CD1c-positive myeloid dendritic cell (primary cell): Measurements from ENCODE around the gene COL4A3.
"Not testable (repeated sequence)": the region's sequence is repeated elsewhere in the genome, so short reads cannot be mapped to it uniquely, and the experiment has no call there.

Experiments
- DNase-seq: peaks from one replicate; pipeline ENCODE4 v3.0.0-alpha.2; 2016; ENCODE audit errors: extremely low spot score

The COL4A3 gene

DNA sequence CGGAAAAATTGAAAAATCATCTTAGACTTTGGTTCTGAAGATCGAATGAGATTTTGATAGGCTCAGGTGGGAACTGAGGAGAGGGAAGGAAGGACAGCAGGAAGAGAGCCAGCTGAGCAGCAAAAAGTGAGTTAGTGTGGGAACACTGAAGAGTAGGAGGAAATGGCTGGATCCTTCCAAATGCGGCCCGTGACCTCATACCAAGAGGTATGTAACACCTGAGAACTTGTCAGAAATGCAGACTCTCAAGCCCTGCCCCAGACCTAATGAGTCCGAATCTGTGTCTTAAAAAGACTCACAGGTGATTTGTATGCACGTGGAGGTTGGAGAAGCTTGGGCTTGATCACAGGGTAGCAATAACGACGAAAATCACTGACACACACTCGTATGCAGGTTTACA lies 42.0 kb downstream of the COL4A3 start:
- no peak for DNase-seq

DNA sequence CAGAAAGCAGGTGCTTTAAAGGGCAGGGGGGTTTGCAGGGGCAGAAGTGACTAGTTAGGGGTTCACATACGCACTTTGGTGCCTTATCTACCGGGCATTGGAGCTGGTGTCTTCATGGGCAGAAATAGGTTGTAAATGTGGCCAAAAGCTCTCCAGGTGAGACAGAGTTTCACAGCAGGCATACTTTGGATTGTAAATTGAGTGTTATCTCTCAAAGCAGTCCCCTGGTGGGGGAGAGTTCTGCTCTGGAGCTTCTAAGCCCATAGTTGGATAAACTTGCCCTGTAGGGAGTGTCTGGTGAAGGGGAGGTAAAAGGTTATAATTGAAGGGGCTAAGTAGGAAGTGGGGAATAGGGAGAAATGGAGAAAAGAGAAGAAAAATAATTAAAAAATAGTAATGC lies 43.1 kb downstream of the COL4A3 start:
- no peak for DNase-seq

DNA sequence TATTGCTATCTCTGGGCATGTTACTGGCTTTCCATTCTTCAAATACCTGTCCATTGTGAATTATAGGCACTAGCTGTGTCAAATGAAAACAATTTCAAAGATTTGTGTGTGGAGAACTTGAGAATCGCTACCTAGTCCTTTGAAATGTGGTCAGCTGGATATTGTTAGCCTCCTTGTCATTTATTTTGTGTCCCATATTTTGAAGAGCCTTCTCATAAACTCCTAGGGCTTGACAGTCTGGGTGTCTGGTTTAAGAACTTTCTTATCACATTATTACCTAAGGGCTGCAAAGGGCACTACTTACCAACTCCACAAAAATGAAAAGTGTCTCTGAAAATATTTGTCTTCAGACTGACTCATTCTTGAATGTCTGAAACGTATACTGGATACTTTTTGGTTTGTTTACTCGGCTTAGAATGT lies 50.2 kb downstream of the COL4A3 start:
- no peak for DNase-seq

DNA sequence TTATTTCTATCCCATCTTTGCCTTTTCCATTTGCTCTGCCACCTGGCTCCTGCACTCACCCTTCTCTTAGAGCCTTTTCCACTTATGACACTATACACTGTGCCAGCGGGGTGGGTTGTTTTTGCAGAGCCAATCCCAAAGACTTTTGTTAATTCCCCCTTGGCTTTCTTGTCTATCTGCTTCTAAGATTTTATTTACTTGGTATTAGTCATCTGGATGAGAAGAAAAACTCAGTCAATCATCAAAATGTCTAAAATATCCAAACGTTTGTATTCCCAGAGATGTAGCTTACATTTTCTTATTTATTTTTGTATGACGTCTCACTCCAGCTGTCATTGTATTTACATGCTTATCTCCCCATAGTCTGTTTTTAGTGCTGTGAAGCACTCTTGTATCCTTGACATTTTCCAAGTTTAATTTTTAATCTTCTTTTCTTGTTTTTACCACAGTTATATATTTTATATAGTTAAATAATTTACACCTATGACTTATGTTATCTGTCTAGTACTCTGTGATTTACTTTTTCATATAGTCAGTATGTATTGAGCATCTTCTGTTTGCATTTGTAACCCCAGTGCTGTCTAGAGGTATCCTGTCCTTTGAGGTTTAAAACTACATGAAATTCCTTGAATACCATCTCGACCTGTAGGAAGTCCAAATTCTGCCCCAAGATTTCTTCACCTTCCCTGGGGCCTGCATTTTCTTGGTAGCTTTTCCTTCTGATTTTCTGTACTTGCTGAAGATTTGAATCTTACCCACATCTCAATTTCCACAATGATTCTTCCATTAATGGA lies 55.1 kb downstream of the COL4A3 start:
- DNase-seq: no peak

DNA sequence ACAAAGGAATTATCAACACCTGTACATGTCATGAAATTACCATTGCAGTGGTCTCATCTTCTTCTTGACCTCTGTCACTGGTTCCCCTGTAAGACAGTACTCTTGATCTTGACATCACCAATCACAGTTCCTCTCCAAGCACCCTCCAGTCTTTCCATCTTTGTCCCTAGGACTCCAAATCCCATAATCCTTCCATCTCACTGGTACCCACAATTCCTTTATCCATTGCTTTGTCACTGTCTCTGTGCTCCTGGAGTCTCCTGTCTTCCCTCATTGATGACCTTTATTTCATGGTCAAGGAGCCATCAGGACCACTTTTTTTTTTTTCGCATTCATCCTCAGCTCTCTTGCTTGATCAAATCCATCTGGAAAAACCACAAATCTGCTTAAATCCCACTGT lies 56.7 kb downstream of the COL4A3 start:
- no peak for DNase-seq

DNA sequence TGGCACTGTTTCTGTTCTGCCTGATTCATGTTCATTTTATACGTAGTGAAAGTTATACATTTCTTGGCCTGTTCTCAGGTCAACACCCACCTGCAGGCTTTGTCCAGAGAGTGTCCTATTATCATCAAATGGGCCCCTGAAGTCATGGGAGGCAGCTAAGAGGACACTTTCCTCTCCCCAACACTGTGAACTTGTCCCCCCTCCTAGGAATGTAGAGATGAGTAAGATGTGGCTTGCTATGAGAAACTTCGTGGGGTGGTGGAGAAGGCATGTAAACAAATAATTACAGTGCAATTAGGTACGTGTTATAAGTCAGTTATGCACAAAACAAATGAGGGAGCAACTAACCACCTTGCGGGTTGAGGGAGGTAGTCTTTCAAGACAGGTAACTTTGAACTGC lies 57.9 kb downstream of the COL4A3 start:
- DNase-seq: no peak

DNA sequence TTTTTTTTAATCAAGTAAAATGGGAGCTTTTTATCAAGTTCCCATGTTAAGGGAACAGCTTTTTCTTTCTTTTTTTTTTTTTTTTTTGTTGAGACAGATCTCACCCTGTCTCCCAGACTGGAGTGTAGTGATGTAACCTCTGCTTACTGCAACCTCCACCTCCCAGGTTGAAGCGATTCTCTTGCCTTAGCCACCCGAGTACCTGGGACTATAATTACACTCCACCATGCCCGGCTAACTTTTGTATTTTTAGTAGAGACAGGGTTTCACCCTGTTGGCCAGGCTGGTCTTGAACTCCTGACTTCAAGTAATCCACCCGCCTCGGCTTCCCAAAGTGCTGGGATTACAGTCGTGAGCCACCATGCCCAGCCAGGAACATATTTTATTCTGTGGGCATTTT lies 61.2 kb downstream of the COL4A3 start:
- not testable (repeated sequence) for DNase-seq

DNA sequence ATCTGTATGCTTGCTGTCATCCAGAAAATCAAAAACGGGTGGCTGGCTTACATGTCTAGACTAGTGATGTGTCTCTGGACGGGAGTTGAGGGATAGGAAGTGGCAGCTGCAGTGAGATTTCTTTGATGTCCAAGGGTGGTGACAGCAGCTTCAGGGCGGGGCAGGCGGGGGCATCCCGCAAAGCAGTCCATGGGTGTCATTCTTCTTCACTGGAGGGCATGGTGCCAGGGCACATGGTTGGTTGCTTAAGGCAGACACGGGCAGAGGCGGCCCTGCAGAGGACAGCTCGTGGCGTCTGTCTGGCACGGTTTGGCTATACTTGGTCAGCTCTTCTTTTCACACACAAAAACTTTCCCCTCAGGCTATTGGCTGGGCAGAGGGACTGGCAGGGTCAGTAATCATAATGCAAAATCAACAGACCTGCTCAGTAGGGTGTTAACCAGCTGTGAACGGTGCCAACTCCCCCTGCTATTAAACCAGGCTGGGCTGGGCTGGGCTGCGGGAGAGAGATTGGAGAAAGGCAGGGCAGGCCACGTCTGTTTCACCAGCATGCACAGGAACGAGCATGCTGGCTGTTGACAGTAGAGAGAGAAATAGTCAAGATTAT lies 63.7 kb downstream of the COL4A3 start:
- no peak for DNase-seq

DNA sequence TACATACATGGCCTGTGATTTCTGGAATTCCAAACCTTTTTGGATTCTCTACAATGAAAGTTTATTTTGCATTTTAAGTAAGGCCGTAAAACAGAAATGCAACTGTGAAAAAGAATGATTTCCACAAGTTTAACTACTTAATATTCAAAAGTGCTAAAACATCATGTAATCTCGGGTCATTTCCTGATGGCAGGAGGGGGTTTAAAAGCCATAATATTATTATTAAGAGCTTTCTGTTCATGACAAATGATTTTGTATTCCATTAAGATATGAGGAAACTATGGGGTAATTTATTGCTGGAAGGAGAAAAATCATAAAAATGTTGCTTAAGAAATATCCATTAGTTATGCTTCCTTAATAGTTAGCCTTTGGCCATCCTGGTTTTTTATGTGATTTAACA lies 65.7 kb downstream of the COL4A3 start:
- DNase-seq: no peak

DNA sequence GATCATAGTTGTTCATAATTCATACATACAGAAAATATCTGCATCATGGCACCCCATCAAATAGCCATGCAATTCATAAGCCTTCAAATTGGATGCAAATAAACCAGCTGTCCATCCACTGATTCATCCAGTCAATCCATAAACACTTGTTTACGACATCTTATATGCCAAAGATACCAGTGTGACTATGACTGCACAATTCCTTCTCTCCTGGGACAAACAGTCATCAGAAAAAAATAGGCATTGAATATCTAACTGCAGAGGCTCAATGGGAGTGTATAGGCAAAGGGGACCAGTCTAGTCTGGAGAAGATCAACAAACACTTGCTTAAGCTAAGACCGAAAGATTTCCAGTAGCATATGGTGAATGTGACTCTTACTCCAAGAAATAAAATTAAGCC lies 70.0 kb downstream of the COL4A3 start:
- DNase-seq: no peak

DNA sequence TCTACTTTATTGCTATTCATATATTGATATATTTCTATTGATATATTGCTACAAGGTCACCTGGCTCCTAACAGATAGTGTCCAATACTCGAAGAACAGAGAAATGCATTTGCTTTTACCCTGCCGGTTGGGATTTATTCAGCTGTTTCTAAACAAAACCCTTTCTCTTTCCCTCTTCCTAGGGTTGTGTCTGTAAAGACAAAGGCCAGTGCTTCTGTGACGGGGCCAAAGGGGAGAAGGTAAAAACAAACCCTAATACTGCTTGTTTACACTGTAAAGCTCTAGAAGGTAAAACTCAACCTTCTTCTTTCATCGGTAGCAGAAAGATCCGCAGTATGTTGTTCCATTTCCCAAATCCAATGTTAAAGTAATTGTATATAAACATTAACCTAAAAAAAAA lies 73.4 kb downstream of the COL4A3 start:
- DNase-seq: no peak

DNA sequence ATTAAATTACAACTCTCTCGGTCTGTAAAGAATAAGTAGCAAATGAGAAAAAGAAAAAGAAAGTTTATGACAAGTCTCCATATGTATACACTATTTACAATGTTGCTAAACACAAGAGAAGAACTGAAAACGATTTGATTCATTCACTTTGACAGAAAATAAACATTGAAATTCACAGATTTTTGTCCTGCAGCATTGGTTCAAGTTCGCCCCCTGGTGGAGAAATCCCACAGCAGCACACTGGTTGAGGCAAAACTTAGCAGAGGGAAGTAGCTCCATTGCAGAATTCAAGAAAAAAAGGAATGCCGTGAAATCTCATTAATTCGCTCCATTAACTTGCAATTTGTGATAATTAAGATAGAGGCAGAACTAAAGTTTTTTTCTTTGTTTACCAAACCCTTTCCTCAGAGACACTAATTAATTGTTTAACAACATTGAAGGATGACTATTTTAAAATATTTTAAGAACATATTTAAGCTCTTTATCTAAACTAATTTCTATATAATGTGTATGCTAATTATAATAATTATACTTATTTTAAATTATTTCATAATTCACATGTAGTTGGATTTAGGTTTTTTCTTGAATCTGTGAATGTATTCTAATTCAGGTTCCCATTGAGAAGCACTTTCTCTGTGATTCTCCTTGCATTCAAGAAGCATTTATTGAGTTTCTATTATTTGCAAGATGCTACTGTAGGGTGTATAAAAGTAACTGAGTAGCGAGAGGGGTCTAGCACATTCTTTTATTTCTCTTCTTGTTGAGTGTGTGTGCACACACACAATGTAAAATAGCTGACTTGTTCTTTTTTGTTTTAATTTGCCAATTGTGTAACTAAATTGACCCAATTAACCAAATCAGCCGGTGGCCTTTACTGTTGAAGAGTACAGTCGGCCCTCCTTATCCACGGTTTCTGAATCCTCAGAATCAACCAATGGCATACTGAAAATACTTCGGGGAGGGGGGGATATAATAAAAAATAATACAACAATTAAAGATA lies 74.1 kb downstream of the COL4A3 start:
- DNase-seq: peak; percentile 68

DNA sequence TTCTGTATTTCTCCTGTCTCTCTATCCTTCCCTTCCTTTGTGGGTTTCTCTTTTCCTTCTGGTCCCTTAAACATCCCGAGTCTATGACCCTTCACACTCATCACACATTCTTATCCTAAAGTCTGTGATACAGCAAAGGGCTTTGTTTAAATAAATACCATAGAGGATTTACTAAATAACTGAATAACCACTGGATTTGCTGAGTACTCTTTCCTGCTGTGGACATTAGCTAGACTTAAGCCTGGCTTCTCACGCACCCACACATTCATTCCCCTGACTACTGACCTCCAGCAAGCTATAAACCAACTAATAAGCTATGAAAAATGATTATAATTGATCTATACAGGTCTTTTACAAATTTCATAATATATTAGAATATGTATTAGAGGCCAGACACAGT lies 76.6 kb downstream of the COL4A3 start:
- no peak for DNase-seq

DNA sequence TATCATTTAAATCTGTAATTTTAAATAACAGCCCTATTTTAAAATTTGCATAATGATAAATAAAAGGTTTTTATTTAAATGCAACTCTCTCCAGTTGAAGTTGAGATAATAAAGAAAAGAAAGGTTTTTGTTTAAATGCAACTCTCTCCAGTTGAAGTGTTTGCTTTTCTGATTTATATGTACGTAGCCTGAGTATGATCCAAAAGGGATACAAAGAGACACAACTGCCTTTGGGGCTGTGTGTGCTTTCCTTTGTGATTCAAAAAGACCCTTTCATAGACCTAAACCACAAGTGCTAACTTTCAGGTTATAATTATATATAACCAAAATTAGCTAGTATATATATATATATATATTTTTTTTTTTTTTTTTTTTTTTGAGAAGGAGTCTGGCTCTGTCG lies 84.5 kb downstream of the COL4A3 start:
- no peak for DNase-seq

DNA sequence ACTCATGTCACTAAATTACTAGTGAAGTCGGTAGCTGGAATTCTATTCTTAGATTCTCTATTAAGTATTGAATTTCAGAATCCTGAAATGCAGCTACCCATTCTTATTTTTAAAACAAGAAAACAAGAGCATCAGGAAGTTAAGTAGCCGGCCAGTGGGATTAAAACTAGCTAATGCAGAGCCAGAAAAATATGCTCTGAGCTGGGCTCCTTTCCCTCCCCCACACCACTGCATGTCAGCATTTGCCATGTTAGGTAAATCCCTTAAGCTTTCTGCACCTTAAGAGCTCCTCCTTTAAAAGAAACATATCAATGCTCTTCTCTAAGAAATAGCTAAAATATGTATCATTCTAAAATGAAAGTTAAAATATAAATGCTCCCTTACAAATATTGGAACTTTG lies 88.4 kb downstream of the COL4A3 start:
- DNase-seq: no peak

DNA sequence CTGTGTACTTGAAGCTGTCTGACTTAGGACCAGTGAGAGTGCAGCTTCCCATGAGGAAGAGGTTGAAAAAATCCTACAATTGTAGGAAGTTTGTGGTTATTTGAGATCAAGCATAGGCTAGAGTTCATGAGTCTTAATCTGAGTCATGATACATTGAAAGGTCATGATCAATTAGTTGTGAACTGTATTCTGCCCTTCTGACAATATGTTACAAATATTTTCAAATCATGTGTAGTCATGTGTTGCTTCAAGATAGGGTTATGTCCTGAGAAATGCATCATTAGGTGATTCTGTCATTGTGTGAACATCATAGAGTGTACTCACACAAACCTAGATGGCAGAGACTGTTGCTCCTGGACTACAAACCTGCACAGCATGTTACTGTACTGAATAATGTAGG lies 92.2 kb downstream of the COL4A3 start:
- no peak for DNase-seq

DNA sequence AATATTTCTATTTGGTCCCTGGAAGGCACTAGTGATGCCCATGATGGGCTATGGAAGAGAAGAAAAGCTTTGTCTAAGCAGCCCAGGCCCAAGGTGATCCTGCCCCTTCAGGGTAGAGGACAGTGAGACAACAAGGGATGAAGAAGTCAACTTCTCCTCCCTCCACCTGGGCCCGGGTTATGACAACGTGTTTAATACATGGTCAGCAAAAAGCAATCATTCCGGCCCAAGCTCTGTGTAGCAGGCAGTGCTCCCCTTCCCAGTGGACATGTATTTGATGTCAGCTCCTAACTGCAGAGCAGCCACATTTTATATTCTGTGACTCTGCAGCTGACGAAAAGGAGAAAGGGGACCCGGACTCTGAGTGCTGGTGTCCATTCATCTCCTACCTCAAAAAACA lies 93.4 kb downstream of the COL4A3 start:
- DNase-seq: no peak

DNA sequence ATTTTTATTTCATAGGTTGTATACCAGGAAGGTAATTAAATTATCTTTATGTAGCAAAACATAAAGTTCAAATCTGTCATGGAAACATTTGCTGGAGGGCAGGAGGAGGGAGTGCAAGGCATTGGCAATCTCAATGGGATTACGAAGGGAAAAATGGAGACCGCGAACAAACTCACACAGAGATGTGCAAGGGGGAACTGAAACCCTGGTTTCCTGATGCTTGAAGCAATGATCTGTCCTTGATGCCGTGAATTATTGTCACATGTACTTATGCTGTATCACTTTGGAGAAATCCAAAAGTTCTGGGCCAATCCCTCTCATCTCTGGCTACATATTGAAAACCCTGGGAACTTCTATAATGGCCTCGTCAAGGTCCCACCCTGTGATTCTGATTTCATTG lies 95.6 kb downstream of the COL4A3 start:
- no peak for DNase-seq

DNA sequence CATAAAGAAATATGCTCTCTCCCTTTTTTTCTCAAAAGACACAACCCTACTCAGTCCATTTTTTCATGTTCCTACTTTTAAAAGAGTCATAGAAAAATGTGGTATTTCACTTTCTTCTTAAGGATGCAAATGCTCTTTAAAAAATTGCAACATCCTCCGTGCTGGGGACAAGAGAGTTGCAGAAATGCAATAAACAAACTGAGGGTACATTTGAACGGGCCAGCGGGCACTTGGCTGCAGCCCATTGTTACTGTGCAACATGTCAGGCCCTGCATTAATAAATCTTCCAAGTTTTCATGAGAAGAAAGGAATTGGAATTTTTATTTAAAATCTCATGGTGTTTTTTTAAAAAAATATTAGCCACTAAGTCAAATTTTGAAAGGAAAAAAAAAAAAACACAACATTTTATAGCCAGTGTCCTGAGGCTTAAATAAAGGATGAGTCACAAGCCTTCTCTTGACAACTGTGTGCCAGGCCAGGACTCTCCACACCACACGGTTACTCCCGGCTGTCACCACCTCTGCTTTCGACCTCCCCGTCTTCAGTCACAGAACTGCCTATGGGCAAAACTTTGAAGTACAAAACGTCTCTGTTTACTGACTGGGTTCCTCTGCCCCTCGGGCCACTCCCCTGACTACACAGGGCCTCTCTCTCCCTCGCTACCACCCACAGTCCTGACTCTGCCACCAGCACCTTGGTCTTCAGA lies 103.1 kb downstream of the COL4A3 start:
- no peak for DNase-seq

DNA sequence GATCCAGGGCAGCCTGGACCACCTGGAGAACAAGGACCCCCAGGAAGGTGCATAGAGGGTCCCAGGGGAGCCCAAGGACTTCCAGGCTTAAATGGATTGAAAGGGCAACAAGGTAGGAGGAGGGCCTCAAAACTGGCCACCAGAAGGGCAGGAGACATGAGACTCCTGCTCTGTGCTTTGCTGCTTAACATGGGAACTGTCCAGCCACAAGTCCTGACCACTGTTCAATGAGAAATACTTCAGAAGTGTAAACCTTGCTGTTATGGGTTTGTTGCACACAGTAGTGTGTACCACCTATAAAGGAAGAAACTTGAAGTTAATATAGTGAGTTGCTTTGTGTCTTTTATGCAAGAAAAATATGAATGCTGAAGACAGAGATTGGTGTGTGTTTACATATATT lies 116.5 kb downstream of the COL4A3 start:
- DNase-seq: no peak

DNA sequence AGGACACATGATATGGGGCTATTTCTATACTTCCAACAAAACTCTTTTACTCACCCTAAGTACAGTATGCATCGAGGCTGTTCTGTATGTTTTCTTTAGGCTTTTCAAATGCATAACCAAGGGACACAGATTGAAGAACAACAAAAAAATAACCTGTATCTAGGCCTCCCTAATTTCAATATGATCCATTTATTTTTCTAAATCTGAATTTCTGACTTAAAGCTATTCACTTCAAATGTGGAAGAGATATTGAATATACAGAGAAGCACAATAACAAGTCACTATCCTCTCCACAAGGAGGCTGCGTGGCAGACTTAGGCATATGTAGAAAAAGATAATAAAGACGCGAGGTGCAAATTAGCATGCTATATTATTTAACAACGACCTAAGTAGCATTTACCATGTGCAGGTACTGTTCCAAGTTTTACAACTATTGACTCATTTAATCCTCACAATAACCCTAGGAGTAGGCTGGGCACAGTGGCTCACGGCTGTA lies 121.4 kb downstream of the COL4A3 start:
- no peak for DNase-seq

DNA sequence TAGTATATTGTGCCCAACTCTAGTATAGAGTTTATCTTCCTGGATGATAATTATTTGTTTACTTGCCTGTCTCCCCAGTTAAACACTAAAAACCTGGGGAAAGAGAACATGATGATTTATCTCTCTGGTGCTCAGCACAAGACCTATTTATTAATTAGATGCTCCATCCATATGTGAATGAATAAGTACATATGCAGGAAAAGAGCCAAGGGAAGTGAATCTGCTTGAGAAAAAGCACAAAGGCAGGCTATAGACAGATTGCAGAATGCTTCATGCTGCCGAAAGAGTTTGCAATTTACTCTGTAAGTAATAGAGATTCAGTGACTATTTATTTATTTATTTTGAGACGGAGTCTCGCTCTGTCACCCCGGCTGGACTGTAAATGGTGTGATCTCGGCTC lies 123.3 kb downstream of the COL4A3 start:
- DNase-seq: no peak
